Fibroblast of the aortic adventitia (primary cell): ENCODE data around the gene RABGAP1L. TPM values are rescaled to one million over a fixed set of nuclear protein-coding genes. Genes with fewer than 3 reads are reported as not detected.
A peak's percentile ranks its signal among the peaks of the same experiment; 100 is the strongest.
"Not testable (repeated sequence)": the region's sequence is repeated elsewhere in the genome, so short reads cannot be mapped to it uniquely, and the experiment has no call there.

Source experiments
- DNase-seq: peaks from one replicate; pipeline ENCODE4 v3.0.0-alpha.2; 2010; ENCODE audit warnings: low read depth
- H3K4me3 ChIP-seq: 2 replicates; pipeline ENCODE4 v1.5.1; 2011; ENCODE audit warnings: low read depth, mild to moderate bottlenecking, control low read depth, low read length, moderate library complexity
- CTCF ChIP-seq: IDR thresholded peaks from 2 replicates; pipeline ENCODE4 v1.5.1; 2011; ENCODE audit warnings: mild to moderate bottlenecking, low read length, control low read depth, inconsistent platforms; ENCODE audit not compliant: insufficient read depth
- total RNA-seq: library from RNA; depleted of rRNA; stranded (reverse); fragments of >200 nt; gene quantifications from 2 replicates; pipeline ENCODE4 v1.2.3, GENCODE V29; 2012; ENCODE audit warnings: low replicate concordance

Gene RABGAP1L
- total RNA-seq, 1 donor = 39.9 TPM

GRCh38 chr1:174222166-174222949, 63.0 kb downstream of the RABGAP1L start:
- DNase-seq = peak; percentile 73
- no peak for TF ChIP-seq CTCF
- H3K4me3 ChIP-seq = no peak overlapping the region

DNA sequence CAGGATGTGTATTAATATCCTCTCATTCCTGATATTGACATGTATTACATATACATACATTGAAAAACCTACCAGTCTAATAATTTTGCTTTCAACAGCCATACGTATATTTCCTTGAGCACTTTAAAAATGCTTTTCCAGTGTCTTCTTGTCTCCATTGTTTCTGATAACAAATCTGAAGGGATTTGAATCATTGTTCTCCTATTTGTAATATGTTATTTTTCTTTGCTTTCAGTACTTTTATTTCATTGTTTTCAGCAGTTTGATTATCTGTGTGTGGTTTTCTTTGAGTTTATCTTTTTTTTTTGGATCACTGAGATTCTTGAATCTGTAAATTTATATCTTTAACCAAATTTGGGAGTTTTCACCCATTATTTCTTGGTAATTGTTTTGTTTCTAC, 65.3 kb downstream of the RABGAP1L start:
- no peak for TF ChIP-seq CTCF
- DNase-seq = no peak
- H3K4me3 ChIP-seq = no peak overlapping the region

DNA sequence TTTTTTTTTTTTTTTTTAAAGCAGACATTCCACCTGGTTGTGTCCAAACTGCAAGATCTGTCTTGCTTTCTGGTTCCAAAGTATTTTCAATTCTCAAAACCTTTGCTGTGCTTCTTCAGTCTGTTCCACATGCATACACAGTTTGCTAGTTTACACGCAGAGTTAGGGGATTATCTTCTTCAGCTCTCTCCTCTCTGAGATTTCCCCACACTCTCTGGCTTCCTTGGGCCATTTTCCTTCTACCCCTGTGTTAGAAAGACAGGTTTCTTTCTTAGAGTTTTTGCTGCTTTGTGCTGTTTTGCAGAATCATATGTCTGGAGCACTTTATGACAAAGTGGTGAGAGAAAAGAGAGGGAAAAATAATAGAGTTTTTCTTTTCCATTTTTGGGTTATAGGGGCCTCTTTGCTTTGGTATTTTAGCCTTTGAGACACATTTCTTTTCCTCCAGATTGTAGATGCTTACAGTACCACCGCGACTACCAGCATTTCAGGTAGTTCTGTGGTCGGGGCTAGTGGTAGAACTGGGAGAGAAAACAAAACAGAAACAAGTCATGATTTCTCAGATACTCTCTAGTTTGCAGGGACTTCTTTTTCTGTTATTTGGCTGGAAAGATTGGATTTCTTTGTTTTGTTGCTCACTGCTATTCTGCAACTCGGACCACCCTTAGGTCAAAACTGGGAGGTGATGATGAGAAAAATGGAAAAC, 66.3 kb downstream of the RABGAP1L start:
- no peak for DNase-seq

DNA sequence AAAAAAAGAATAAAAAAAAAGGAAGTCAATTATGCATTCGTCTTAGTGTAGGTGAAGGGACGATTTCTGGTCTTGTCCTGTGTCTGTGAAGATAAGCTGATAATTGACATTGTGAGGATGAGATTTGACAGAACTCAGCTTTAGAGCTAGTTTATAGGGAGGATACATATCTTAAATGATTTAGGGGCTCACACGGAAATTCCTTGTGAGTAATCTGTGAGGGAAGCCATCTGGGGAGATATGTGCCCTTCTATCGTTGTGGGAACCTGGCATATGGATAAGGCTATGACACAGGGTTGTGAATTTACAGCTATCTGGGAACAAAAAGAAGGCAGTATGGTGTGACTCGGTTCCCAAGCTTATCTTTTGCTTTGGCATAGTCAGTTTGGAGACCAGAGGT, 71.1 kb downstream of the RABGAP1L start:
- DNase-seq = peak; percentile 45
- H3K4me3 ChIP-seq = no peak overlapping the region
- no peak for TF ChIP-seq CTCF

More for the DNA sequence above, 66.3 kb downstream of the RABGAP1L start:
- TF ChIP-seq CTCF = no peak
- H3K4me3 ChIP-seq = no peak overlapping the region

DNA sequence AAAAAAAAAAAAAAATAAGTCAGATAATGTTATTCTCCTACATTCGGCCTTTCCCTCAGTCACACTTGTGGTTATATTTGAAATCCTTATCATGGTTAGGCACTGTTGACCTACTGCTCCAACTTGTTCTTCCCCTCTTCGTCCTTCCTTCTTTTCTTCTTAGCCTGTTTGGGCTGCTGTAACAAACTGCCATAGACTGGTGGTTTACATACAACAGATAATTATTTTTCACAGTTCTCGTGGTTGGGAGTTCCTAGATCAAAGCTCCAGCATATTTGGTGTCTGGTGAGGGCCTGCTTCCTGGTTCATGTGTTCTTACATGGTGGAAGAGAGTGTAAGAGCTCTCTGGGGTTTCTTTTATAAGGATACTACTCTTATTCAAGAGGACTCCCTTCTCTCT, 73.4 kb downstream of the RABGAP1L start:
- H3K4me3 ChIP-seq = no peak overlapping the region
- TF ChIP-seq CTCF = no peak

GRCh38 chr1:174238845-174239501, 79.7 kb downstream of the RABGAP1L start:
- H3K4me3 ChIP-seq, DNase-seq: not testable (repeated sequence)

More for the DNA sequence above, 73.4 kb downstream of the RABGAP1L start:
- DNase-seq = no peak

- no peak for TF ChIP-seq CTCF
- DNase-seq = no peak
- H3K4me3 ChIP-seq = no peak overlapping the region
These were observed 80.2 kb downstream of the RABGAP1L start for GRCh38 chr1:174239541-174239940.
